Vagina (tissue), 2 donors: Measurements from ENCODE around the gene BORA. TPM values are rescaled to one million over a fixed set of nuclear protein-coding genes. Genes with fewer than 3 reads are reported as not detected.

ENCODE experiments used
- DNase-seq, 2 donors: peaks; one replicate each; pipeline ENCODE4 v3.0.0-alpha.2; 2017; ENCODE audit errors: extremely low spot score in 2 of 2
- H3K27ac ChIP-seq: fragments of 200-600 bp; sonication (generic); one replicate; pipeline ENCODE4 v1.5.1; 2019
- H3K27me3 ChIP-seq: fragments of 200-600 bp; sonication (generic); one replicate; pipeline ENCODE4 v1.5.1; 2019
- H3K36me3 ChIP-seq, 2 donors: fragments of 200-600 bp; sonication (generic); one replicate each; pipeline ENCODE4 v1.5.1; 2017 to 2019
- H3K4me1 ChIP-seq: fragments of 200-600 bp; sonication (generic); one replicate; pipeline ENCODE4 v1.5.1; 2019
- H3K4me3 ChIP-seq, 2 donors: fragments of 200-600 bp; sonication (generic); 1 replicate in 1 of 2; 2 replicates in 1 of 2; pipeline ENCODE4 v1.5.1; 2016 to 2019
- H3K9me3 ChIP-seq: fragments of 200-600 bp; sonication (generic); one replicate; pipeline ENCODE4 v1.5.1; 2019
- POLR2A ChIP-seq, 2 donors: fragments of 450-650 bp; IDR thresholded peaks; one replicate each; pipeline ENCODE4 v1.6.1; 2017; ENCODE audit warnings: antibody characterized with exemption in 2 of 2, mild to moderate bottlenecking in 2 of 2, moderate library complexity in 2 of 2
- POLR2AphosphoS5 ChIP-seq, 2 donors: sonication (generic); formaldehyde crosslinking; IDR thresholded peaks; one replicate each; pipeline ENCODE4 v1.9.0; 2017; ENCODE audit warnings: antibody characterized with exemption in 2 of 2, mild to moderate bottlenecking in 2 of 2, low read depth in 1 of 2; ENCODE audit not compliant: insufficient read depth in 1 of 2
- intact Hi-C: fragments of 100-400 bp; cut with DNase I; formaldehyde crosslinking; loops from one replicate; pipeline ENCODE4 v1.15.1; 2023
- total RNA-seq: library from RNA; depleted of rRNA; stranded (reverse); fragments of >200 nt; gene quantifications from one replicate; pipeline ENCODE4 v1.2.3, GENCODE V29; 2016
- TF ChIP-seq, protein P1 (sequence below), 3 experiments: fragments of 450-650 bp in 2 of 3; fragments of 200-600 bp in 1 of 3; sonication (generic) in 1 of 3; IDR thresholded peaks; one replicate each; pipeline ENCODE4 v1.5.1; 2017 to 2019; ENCODE audit warnings: antibody characterized with exemption in 3 of 3, mild to moderate bottlenecking in 2 of 3, moderate library complexity in 2 of 3

Gene BORA
- total RNA-seq, 1 donor from 2014 or later, result 1.7 TPM

GRCh38 chr13:72754111-72754510 is 26.4 kb downstream of the BORA start:
- intact Hi-C loops, result no loop called here
- Histone ChIP-seq H3K27me3 (no peaks in the 10 kb centered on the region), H3K27ac (no peak overlapping the region), H3K36me3 (peaks cover 0 to 39% of the 10 kb centered on the region in 2 donors), H3K4me1 (no peaks in the 10 kb centered on the region), H3K4me3 (no peak overlapping the region), H3K9me3 (no peaks in the 10 kb centered on the region)
- TF ChIP-seq POLR2AphosphoS5 (IDR thresholded peaks at IDR 0.05; ENCODE audit: insufficient read depth in 1 of 2, low read depth in 1 of 2) (no peak), POLR2A (IDR thresholded peaks at IDR 0.05) (no peak)
- TF ChIP-seq, protein P1, sequence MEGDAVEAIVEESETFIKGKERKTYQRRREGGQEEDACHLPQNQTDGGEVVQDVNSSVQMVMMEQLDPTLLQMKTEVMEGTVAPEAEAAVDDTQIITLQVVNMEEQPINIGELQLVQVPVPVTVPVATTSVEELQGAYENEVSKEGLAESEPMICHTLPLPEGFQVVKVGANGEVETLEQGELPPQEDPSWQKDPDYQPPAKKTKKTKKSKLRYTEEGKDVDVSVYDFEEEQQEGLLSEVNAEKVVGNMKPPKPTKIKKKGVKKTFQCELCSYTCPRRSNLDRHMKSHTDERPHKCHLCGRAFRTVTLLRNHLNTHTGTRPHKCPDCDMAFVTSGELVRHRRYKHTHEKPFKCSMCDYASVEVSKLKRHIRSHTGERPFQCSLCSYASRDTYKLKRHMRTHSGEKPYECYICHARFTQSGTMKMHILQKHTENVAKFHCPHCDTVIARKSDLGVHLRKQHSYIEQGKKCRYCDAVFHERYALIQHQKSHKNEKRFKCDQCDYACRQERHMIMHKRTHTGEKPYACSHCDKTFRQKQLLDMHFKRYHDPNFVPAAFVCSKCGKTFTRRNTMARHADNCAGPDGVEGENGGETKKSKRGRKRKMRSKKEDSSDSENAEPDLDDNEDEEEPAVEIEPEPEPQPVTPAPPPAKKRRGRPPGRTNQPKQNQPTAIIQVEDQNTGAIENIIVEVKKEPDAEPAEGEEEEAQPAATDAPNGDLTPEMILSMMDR (IDR thresholded peaks at IDR 0.05), result no peak
- DNase-seq, result no peak

GRCh38 chr13:72757792-72758535 is 30.2 kb downstream of the BORA start:
- Histone ChIP-seq H3K27ac (no peak overlapping the region), H3K9me3 (no peaks in the 10 kb centered on the region), H3K27me3 (no peaks in the 10 kb centered on the region), H3K4me1 (no peaks in the 10 kb centered on the region), H3K4me3 (no peak overlapping the region), H3K36me3 (peaks cover 0 to 76% of the 10 kb centered on the region in 2 donors)
- no peak for DNase-seq
- TF ChIP-seq POLR2AphosphoS5 (IDR thresholded peaks at IDR 0.05; ENCODE audit: insufficient read depth in 1 of 2, low read depth in 1 of 2) (no peak), POLR2A (IDR thresholded peaks at IDR 0.05) (no peak)
- TF ChIP-seq, protein P1 (IDR thresholded peaks at IDR 0.05), result no peak
- intact Hi-C loops, result no loop called here

DNA sequence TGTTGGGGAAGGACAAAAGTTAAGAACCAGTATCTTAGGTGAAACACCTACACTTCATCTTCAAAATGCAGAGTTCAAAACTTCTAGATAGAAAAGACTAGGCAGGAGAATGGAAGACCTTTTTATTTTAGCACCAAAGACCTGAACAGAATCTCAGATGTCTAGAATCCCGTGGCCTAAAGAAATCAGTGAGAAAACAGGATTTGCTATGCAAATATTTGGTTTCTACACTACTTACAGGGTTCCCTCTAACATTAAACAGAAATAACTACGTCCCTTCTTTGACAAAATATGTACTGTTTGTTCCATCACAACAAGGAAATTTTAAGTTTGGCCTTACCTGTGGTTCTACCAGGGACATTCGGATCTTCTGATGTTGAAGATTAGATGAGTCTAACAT is 32.5 kb downstream of the BORA start:
- Histone ChIP-seq H3K9me3 (no peaks in the 10 kb centered on the region), H3K27ac (no peak overlapping the region), H3K27me3 (no peaks in the 10 kb centered on the region), H3K36me3 (peaks cover 0 to 89% of the 10 kb centered on the region in 2 donors), H3K4me1 (no peaks in the 10 kb centered on the region), H3K4me3 (no peak overlapping the region)
- intact Hi-C loops, result no loop called here
- no peak for DNase-seq
- TF ChIP-seq POLR2AphosphoS5 (IDR thresholded peaks at IDR 0.05; ENCODE audit: insufficient read depth in 1 of 2, low read depth in 1 of 2), result no peak
- TF ChIP-seq, protein P1 (IDR thresholded peaks at IDR 0.05), result no peak
- TF ChIP-seq POLR2A (IDR thresholded peaks at IDR 0.05), result no peak

- peaks cover 0 to 96% of the 10 kb centered on the region in 2 donors for H3K36me3 ChIP-seq
These were observed 35.7 kb downstream of the BORA start for GRCh38 chr13:72763411-72763810.

More at GRCh38 chr13:72763411-72763810, 35.7 kb downstream of the BORA start:
- intact Hi-C loops, result no loop called here
- no peaks in the 10 kb centered on the region for H3K27me3 ChIP-seq
- no peak overlapping the region for H3K4me3 ChIP-seq
- TF ChIP-seq, protein P1 (IDR thresholded peaks at IDR 0.05), result no peak
- TF ChIP-seq POLR2AphosphoS5 (IDR thresholded peaks at IDR 0.05; ENCODE audit: insufficient read depth in 1 of 2, low read depth in 1 of 2), result no peak
- TF ChIP-seq POLR2A (IDR thresholded peaks at IDR 0.05), result no peak
- no peaks in the 10 kb centered on the region for H3K4me1 ChIP-seq
- DNase-seq, result no peak
- H3K27ac ChIP-seq, result no peak overlapping the region
- H3K9me3 ChIP-seq, result no peaks in the 10 kb centered on the region
